ENCODE measurements around the gene ACOT11. TPM values are rescaled to one million over a fixed set of nuclear protein-coding genes. Genes with fewer than 3 reads are reported as not detected.

Gene ACOT11
- total and polyA plus RNA-seq, 9 of the 15 experiments (the other 6 are each of a cell fraction or from before 2014, with no cell fraction given): 0.04 to 1.2 (median 0.64) TPM; not detected in 2

- TF ChIP-seq ZBTB43 (CRISPR knock-in tag; IDR thresholded peaks at IDR 0.05): no peak
- TF ChIP-seq TSC22D4 (tag; IDR thresholded peaks at IDR 0.05): no peak
- no peak for TF ChIP-seq MYBL2 (IDR thresholded peaks at IDR 0.05; ENCODE audit: low read depth)
- TF ChIP-seq MYBL2 (CRISPR knock-in tag; IDR thresholded peaks at IDR 0.05; ENCODE audit: borderline replicate concordance): no peak
These were observed 49.5 kb downstream of the ACOT11 start (continued) for GRCh38 chr1:54597455-54598030.

- DNase-seq (ENCODE audit: extremely low read depth in 1 of 4, low spot score in 3 of 4) (no peak), FAIRE-seq (no peak), ATAC-seq (no peak)
- no peaks in the 10 kb centered on the region for H3K36me3 ChIP-seq (ENCODE audit: control insufficient read depth, insufficient read depth, low read length)
- no peaks in the 10 kb centered on the region for H3K9me1 ChIP-seq (ENCODE audit: control insufficient read depth, insufficient read depth, low read length)
- peaks cover 37 to 66% of the 10 kb centered on the region in 2 experiments for H3K27me3 ChIP-seq (ENCODE audit: control insufficient read depth in 2 of 2, insufficient read depth in 2 of 2, low read length in 2 of 2)
- H3K4me1 ChIP-seq (replicated peaks in 1 of 2; ENCODE audit: control insufficient read depth in 2 of 2, insufficient read depth in 2 of 2, low read length in 2 of 2): peaks cover 0 to 9% of the 10 kb centered on the region in 2 experiments; a peak in 1 of 5 replicates
- H4K20me1 ChIP-seq (replicated peaks; ENCODE audit: control insufficient read depth, insufficient read depth, low read length): 0 out of 2 replicates have a peak, but pooled peaks cover 3% of the 10 kb centered on the region
- BruUV-seq (replicated peaks): no TSS peak
- no peak overlapping the region for H3K4me2 ChIP-seq (ENCODE audit: insufficient read depth, low read length)
- ChIA-PET CTCF (ENCODE audit: low intra/inter-chr PET ratio) (no interaction called here), POLR2A (no interaction called here)
- H2AFZ ChIP-seq (ENCODE audit: low read depth, low read length): no peak overlapping the region
- in situ Hi-C loops (cut with MboI) (no loop called here), intact Hi-C loops (cut with micrococcal nuclease) (no loop called here)
- no peak overlapping the region for H3K4me3 ChIP-seq
- no peaks in the 10 kb centered on the region for H3K9me3 ChIP-seq (replicated peaks; ENCODE audit: control insufficient read depth, insufficient read depth, low read depth, low read length)
- no peak overlapping the region for H3K9ac ChIP-seq (ENCODE audit: insufficient read depth in 1 of 2, low read depth in 2 of 2, low read length in 2 of 2)
- WGBS (ENCODE audit: insufficient coverage, low coverage, missing lambda C conversion rate): 25% methylated on average over 12 of the region's 13 CpGs
- no peaks in the 10 kb centered on the region for H3K79me2 ChIP-seq (ENCODE audit: control insufficient read depth, insufficient read depth, low read length)
- no peak overlapping the region for H3K27ac ChIP-seq (ENCODE audit: extremely low read depth, low read depth, low read length)
- no peak for TF ChIP-seq THRB (CRISPR knock-in tag; conservative IDR thresholded peaks at IDR 0.05)
- no peak for TF ChIP-seq ZNF449 (CRISPR knock-in tag; IDR thresholded peaks at IDR 0.05)
- no peak for TF ChIP-seq NR2C1 (IDR thresholded peaks at IDR 0.05)
- no peak for TF ChIP-seq NR2C1 (tag; IDR thresholded peaks at IDR 0.05)
- no peak for TF ChIP-seq CCAR2 (IDR thresholded peaks at IDR 0.05; ENCODE audit: low read depth, low read length)
- no peak for TF ChIP-seq U2AF2 (optimal IDR thresholded peaks at IDR 0.05; ENCODE audit: low read depth, low read length)
- no peak for TF ChIP-seq ZNF589 (CRISPR knock-in tag; IDR thresholded peaks at IDR 0.05; ENCODE audit: low read depth)
- TF ChIP-seq CREB3L1 (IDR thresholded peaks at IDR 0.05; ENCODE audit: borderline replicate concordance, low read depth): no peak
- TF ChIP-seq GMEB1 (CRISPR knock-in tag; IDR thresholded peaks at IDR 0.05): no peak
These were observed 51.3 kb downstream of the ACOT11 start for GRCh38 chr1:54599211-54599823.
